CD14-positive monocyte (primary cell): ENCODE data around the gene GRAP. TPM values are rescaled to one million over a fixed set of nuclear protein-coding genes. Genes with fewer than 3 reads are reported as not detected.

Experiments used
- DNase-seq, 3 donors: peaks; one replicate each; pipeline ENCODE4 v3.0.0-alpha.2; 2011 to 2022
- H2AFZ ChIP-seq: 2 replicates; pipeline ENCODE4 v1.6.0; 2012; ENCODE audit warnings: mild to moderate bottlenecking, low read depth, low read length, inconsistent platforms; ENCODE audit not compliant: insufficient read depth, poor library complexity, severe bottlenecking
- H3K27ac ChIP-seq, 2 donors: 1 replicate in 1 of 2; 2 replicates in 1 of 2; pipeline ENCODE4 v1.5.1; 2012 to 2013; ENCODE audit warnings: low read length in 2 of 2, control low read depth in 1 of 2, inconsistent platforms in 1 of 2, low read depth in 1 of 2, mild to moderate bottlenecking in 1 of 2
- H3K27me3 ChIP-seq, 2 donors: one replicate each; pipeline versions ENCODE4 v1.6.0 to v1.6.1; 2011 to 2013; ENCODE audit warnings: low read length in 2 of 2; ENCODE audit not compliant: control insufficient read depth in 2 of 2, insufficient read depth in 2 of 2
- H3K36me3 ChIP-seq, 2 donors: replicated peaks in 1 of 2; 1 replicate in 1 of 2; 2 replicates in 1 of 2; pipeline versions ENCODE4 v1.5.1 to v1.6.1; 2012 to 2013; ENCODE audit warnings: low read length in 2 of 2, control low read depth in 1 of 2, inconsistent platforms in 1 of 2, mild to moderate bottlenecking in 1 of 2; ENCODE audit not compliant: insufficient read depth in 2 of 2, control insufficient read depth in 1 of 2
- H3K4me1 ChIP-seq, 2 donors: 1 replicate in 1 of 2; 2 replicates in 1 of 2; pipeline versions ENCODE4 v1.5.1 to v1.6.1; 2012 to 2013; ENCODE audit warnings: low read length in 2 of 2, control low read depth in 1 of 2, inconsistent platforms in 1 of 2, mild to moderate bottlenecking in 1 of 2, moderate library complexity in 1 of 2; ENCODE audit not compliant: insufficient read depth in 2 of 2, control insufficient read depth in 1 of 2
- H3K4me2 ChIP-seq: replicated peaks from 2 replicates; pipeline ENCODE3; 2012; ENCODE audit warnings: low read length, moderate library complexity, mild to moderate bottlenecking; ENCODE audit not compliant: poor library complexity, severe bottlenecking; ENCODE audit errors: extremely low read depth
- H3K4me3 ChIP-seq, 3 experiments: fragments of 200-600 bp in 1 of 3; sonication (generic) in 1 of 3; replicated peaks in 1 of 3; 1 replicate in 2 of 3; 2 replicates in 1 of 3; pipeline ENCODE4 v1.5.1; 2011 to 2013; ENCODE audit warnings: low read length in 3 of 3, mild to moderate bottlenecking in 3 of 3, control low read depth in 2 of 3, low read depth in 2 of 3, inconsistent platforms in 1 of 3, moderate library complexity in 1 of 3
- H3K79me2 ChIP-seq: 2 replicates; pipeline ENCODE4 v1.6.0; 2012; ENCODE audit warnings: mild to moderate bottlenecking, control low read depth, inconsistent platforms, low read length, moderate library complexity; ENCODE audit not compliant: insufficient read depth
- H3K9ac ChIP-seq: 2 replicates; pipeline ENCODE4 v1.6.0; 2017; ENCODE audit warnings: low read length, mild to moderate bottlenecking; ENCODE audit not compliant: insufficient read depth, poor library complexity, severe bottlenecking
- H3K9me3 ChIP-seq, 2 donors: replicated peaks in 1 of 2; 1 replicate in 1 of 2; 2 replicates in 1 of 2; pipeline versions ENCODE4 v1.5.1 to v1.6.1; 2012 to 2013; ENCODE audit warnings: low read length in 2 of 2, control low read depth in 1 of 2; ENCODE audit not compliant: control insufficient read depth in 1 of 2, insufficient read depth in 1 of 2
- H4K20me1 ChIP-seq: 2 replicates; pipeline ENCODE4 v1.6.0; 2012; ENCODE audit warnings: mild to moderate bottlenecking, low read length, control low read depth, moderate library complexity; ENCODE audit not compliant: insufficient read depth
- H3K27ac Mint-ChIP-seq, 7 donors: one replicate each; pipeline ENCODE4 v1.8.0; 2020; ENCODE audit warnings: mild to moderate bottlenecking in 7 of 7, mixed read lengths in 7 of 7, moderate library complexity in 6 of 7, inconsistent platforms in 2 of 7
- H3K27me3 Mint-ChIP-seq, 3 donors: one replicate each; pipeline ENCODE4 v1.8.0; 2021 to 2022; ENCODE audit warnings: low read depth in 3 of 3, mild to moderate bottlenecking in 3 of 3, mixed read lengths in 3 of 3, moderate library complexity in 3 of 3, inconsistent platforms in 1 of 3
- H3K36me3 Mint-ChIP-seq, 2 donors: one replicate each; pipeline ENCODE4 v1.8.0; 2020; ENCODE audit warnings: mixed read lengths in 2 of 2, inconsistent platforms in 1 of 2, mild to moderate bottlenecking in 1 of 2
- H3K4me1 Mint-ChIP-seq: one replicate; pipeline ENCODE4 v1.8.0; 2020; ENCODE audit warnings: mild to moderate bottlenecking, mixed read lengths
- H3K4me3 Mint-ChIP-seq, 2 donors: one replicate each; pipeline ENCODE4 v1.8.0; 2020; ENCODE audit warnings: mild to moderate bottlenecking in 2 of 2, mixed read lengths in 2 of 2, moderate library complexity in 1 of 2
- H3K9me3 Mint-ChIP-seq, 7 donors: one replicate each; pipeline ENCODE4 v1.8.0; 2020 to 2022; ENCODE audit warnings: mixed read lengths in 7 of 7, mild to moderate bottlenecking in 6 of 7, moderate library complexity in 6 of 7, inconsistent platforms in 2 of 7
- WGBS: methylation state at CpG from one replicate; pipeline ENCODE4 v1.1.5; 2013; ENCODE audit warnings: missing lambda C conversion rate; ENCODE audit not compliant: insufficient coverage; 5-methylcytosine and 5-hydroxymethylcytosine counted together
- intact Hi-C, 2 donors: fragments of 100-400 bp; cut with micrococcal nuclease; formaldehyde crosslinking; loops; one replicate each; pipeline versions ENCODE4 v1.15.0 to v1.15.1; 2023
- polyA plus RNA-seq, 3 donors: library from polyadenylated mRNA; depleted of rRNA in 1 of 3; unstranded in 2 of 3; stranded (reverse) in 1 of 3; fragments of 300-500 nt in 2 of 3; fragments of >200 nt in 1 of 3; fragmentation: Illumina TruSeq in 2 of 3; gene quantifications; 1 replicate in 2 of 3; 2 replicates in 1 of 3; pipeline ENCODE4 v1.2.3, GENCODE V29; 2012 to 2021
- TF ChIP-seq, protein P1 (sequence below): fragments of 200-600 bp; IDR thresholded peaks from one replicate; pipeline ENCODE4 v1.8.0; 2022; ENCODE audit warnings: antibody characterized with exemption, mild to moderate bottlenecking

Gene GRAP
- polyA plus RNA-seq, 3 donors, result 3.9 to 5.9 (median 4.5) TPM

DNA sequence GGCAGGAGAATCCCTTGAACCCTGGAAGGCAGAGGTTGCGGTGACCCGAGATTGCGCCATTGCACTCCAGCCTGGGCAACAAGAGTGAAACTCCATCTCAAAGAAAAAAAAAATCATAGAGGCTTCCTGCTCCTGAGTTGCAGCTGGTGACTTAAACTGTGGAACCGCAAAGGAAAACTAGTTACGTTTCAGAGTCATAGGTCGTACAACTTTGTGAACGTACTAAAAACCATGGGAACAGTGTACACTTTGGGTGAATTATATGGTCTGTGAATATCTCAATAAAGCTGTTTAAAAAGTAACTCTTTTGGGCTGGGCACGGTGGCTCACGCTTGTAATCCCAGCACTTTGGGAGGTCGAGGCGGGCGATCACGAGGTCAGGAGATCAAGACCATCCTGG, 71.2 kb downstream of the GRAP start:
- Histone ChIP-seq H3K27ac (no peak overlapping the region), H3K9me3 (no peaks in the 10 kb centered on the region), H2AFZ (no peak overlapping the region), H3K4me3 (no peak overlapping the region), H3K79me2 (no peaks in the 10 kb centered on the region), H4K20me1 (no peaks in the 10 kb centered on the region), H3K27me3 (no peaks in the 10 kb centered on the region), H3K36me3 (no peaks in the 10 kb centered on the region), H3K4me2 (no peak overlapping the region), H3K9ac (no peak overlapping the region), H3K4me1 (no peaks in the 10 kb centered on the region)
- DNase-seq, result no peak
- peaks cover 0 to 6% (median 4%) of the 10 kb centered on the region in 3 donors for H3K27me3 Mint-ChIP-seq
- peaks cover 0 to 2% (median 0%) of the 10 kb centered on the region in 7 donors for H3K9me3 Mint-ChIP-seq
- no peak overlapping the region for H3K4me3 Mint-ChIP-seq
- TF ChIP-seq, protein P1, sequence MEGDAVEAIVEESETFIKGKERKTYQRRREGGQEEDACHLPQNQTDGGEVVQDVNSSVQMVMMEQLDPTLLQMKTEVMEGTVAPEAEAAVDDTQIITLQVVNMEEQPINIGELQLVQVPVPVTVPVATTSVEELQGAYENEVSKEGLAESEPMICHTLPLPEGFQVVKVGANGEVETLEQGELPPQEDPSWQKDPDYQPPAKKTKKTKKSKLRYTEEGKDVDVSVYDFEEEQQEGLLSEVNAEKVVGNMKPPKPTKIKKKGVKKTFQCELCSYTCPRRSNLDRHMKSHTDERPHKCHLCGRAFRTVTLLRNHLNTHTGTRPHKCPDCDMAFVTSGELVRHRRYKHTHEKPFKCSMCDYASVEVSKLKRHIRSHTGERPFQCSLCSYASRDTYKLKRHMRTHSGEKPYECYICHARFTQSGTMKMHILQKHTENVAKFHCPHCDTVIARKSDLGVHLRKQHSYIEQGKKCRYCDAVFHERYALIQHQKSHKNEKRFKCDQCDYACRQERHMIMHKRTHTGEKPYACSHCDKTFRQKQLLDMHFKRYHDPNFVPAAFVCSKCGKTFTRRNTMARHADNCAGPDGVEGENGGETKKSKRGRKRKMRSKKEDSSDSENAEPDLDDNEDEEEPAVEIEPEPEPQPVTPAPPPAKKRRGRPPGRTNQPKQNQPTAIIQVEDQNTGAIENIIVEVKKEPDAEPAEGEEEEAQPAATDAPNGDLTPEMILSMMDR, result no peak
- H3K4me1 Mint-ChIP-seq, result no peaks in the 10 kb centered on the region
- H3K27ac Mint-ChIP-seq, result no peak overlapping the region
- intact Hi-C loops, result loop anchor here in 1 of 2 donors (10.0 kb wide), 1 partner anchor 61 kb away; no protein-coding TSS in a partner anchor
- 87% methylated on average over 9 of the region's 13 CpGs for WGBS
- no peaks in the 10 kb centered on the region for H3K36me3 Mint-ChIP-seq

DNA sequence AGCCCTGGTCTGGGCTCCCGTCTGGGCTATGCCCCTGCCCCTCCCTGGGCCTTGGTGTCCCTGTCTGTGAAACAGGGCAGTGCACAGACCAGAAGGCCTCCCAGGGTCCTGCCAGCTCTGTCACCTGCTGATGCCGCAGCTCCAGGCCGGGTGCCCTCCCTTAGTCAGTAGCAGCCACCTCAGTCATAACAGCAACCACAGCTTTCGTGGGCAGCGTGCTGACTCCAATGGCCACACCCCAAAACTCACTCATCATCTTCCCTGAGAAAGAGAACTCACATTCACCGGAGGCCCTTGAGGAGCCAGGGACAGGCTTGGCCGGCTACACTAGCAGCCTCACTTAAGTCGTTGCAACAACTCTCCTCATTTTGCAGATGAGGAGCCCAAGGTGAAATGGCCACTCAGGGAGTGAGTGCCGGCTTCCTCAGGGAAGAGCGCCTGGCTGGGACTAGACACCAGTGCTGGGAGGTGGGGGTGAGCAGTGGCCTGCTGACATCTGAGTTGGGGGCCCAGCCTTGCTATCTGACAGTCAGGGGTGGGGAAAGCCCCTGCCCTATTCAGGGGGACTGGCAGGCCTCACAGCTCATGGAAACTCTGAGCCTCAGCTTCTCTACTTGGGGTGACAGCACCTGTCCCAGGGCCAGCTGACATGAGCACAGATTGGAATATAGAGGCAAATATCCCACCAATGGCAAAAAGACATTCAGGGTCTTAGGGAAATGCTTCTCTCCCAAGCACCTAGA, 72.2 kb downstream of the GRAP start:
- 94% methylated on average over 7 of the region's 10 CpGs for WGBS
- intact Hi-C loops, result loop anchor here in 1 of 2 donors (10.0 kb wide), 1 partner anchor 60 kb away; no protein-coding TSS in a partner anchor

More for the DNA sequence above, 72.2 kb downstream of the GRAP start:
- Histone ChIP-seq H4K20me1 (no peaks in the 10 kb centered on the region), H3K4me1 (peaks cover 2% of the 10 kb centered on the region in 2 donors), H3K4me2 (no peak overlapping the region), H3K4me3 (no peak overlapping the region), H3K9ac (no peak overlapping the region), H2AFZ (no peak overlapping the region), H3K27ac (no peak overlapping the region), H3K27me3 (no peaks in the 10 kb centered on the region), H3K36me3 (no peaks in the 10 kb centered on the region), H3K9me3 (no peaks in the 10 kb centered on the region), H3K79me2 (no peaks in the 10 kb centered on the region)
- Mint-ChIP-seq H3K9me3 (peaks cover 0 to 2% (median 0%) of the 10 kb centered on the region in 7 donors), H3K27me3 (peaks cover 1 to 6% (median 4%) of the 10 kb centered on the region in 3 donors), H3K36me3 (no peaks in the 10 kb centered on the region), H3K4me1 (peaks cover 5% of the 10 kb centered on the region), H3K27ac (no peak overlapping the region), H3K4me3 (no peak overlapping the region)
- DNase-seq, result no peak
- TF ChIP-seq, protein P1, result no peak
